HEK293 (cell line): ENCODE results near the gene MFSD1.

ENCODE experiments used
- CTCF ChIA-PET: fragments of 350-600 bp; formaldehyde crosslinking; extraction: SDS; loops from one replicate; lab custom pipeline; 2021; ENCODE audit warnings: antibody characterized with exemption; lab: Yijun Ruan, JAX
- POLR2A ChIA-PET: fragments of 300-600 bp; formaldehyde crosslinking; extraction: SDS; loops from one replicate; lab custom pipeline; 2020; ENCODE audit warnings: antibody characterized with exemption, inconsistent platforms; lab: Yijun Ruan, JAX
- H3K27ac ChIP-seq: fragments of 200-500 bp; sonication (Bioruptor generic); 2 replicates; pipeline ENCODE4 v1.5.1; 2014; ENCODE audit warnings: low read depth, low read length, control low read depth, inconsistent platforms; ENCODE audit errors: extremely low read depth
- H3K36me3 ChIP-seq, 2 experiments: fragments of 200-500 bp in 1 of 2; sonication (Bioruptor generic) in 1 of 2; 1 replicate in 1 of 2; 2 replicates in 1 of 2; pipeline ENCODE4 v1.5.1; 2014 to 2017; ENCODE audit warnings: inconsistent platforms in 2 of 2, low read length in 2 of 2; ENCODE audit not compliant: control insufficient read depth in 2 of 2, insufficient read depth in 1 of 2
- H3K4me1 ChIP-seq: fragments of 200-500 bp; sonication (Bioruptor generic); 2 replicates; pipeline ENCODE4 v1.5.1; 2014; ENCODE audit warnings: mild to moderate bottlenecking, low read length, inconsistent platforms; ENCODE audit not compliant: control insufficient read depth, insufficient read depth
- H3K4me3 ChIP-seq: 2 replicates; pipeline ENCODE4 v1.5.1; 2011; ENCODE audit warnings: low read depth, mild to moderate bottlenecking, control low read depth, low read length, moderate library complexity
- H3K9me3 ChIP-seq: fragments of 200-500 bp; sonication (Bioruptor generic); 2 replicates; pipeline ENCODE4 v1.5.1; 2014; ENCODE audit warnings: low read depth, low read length, inconsistent platforms; ENCODE audit not compliant: control insufficient read depth, insufficient read depth
- AEBP2 ChIP-seq: fragments of 450-650 bp; formaldehyde crosslinking; IDR thresholded peaks from 2 replicates; pipeline ENCODE4 v1.5.1; 2016; ENCODE audit warnings: missing biosample characterization, missing genetic modification characterization, borderline replicate concordance
- BCL6B ChIP-seq: fragments of 450-650 bp; formaldehyde crosslinking; IDR thresholded peaks from 2 replicates; pipeline ENCODE4 v1.5.1; 2017; ENCODE audit warnings: missing biosample characterization, missing genetic modification characterization
- REST ChIP-seq: fragments of 450-650 bp; formaldehyde crosslinking; IDR thresholded peaks from 2 replicates; pipeline ENCODE4 v1.5.1; 2016; ENCODE audit warnings: missing biosample characterization, missing genetic modification characterization
- ZBTB6 ChIP-seq: fragments of 450-650 bp; formaldehyde crosslinking; IDR thresholded peaks from 2 replicates; pipeline ENCODE4 v1.5.1; 2017; ENCODE audit warnings: missing biosample characterization, missing genetic modification characterization
- ZBTB8A ChIP-seq: fragments of 450-650 bp; formaldehyde crosslinking; IDR thresholded peaks from 2 replicates; pipeline ENCODE4 v1.5.1; 2016; ENCODE audit warnings: missing biosample characterization, missing genetic modification characterization
- ZFP69B ChIP-seq: fragments of 450-650 bp; formaldehyde crosslinking; IDR thresholded peaks from 2 replicates; pipeline ENCODE4 v1.5.1; 2016; ENCODE audit warnings: missing biosample characterization, missing genetic modification characterization
- ZNF133 ChIP-seq: fragments of 450-650 bp; formaldehyde crosslinking; IDR thresholded peaks from 2 replicates; pipeline ENCODE4 v1.5.1; 2016; ENCODE audit warnings: missing biosample characterization, missing genetic modification characterization
- ZNF221 ChIP-seq: fragments of 450-650 bp; formaldehyde crosslinking; IDR thresholded peaks from 2 replicates; pipeline ENCODE4 v1.5.1; 2017; ENCODE audit warnings: missing biosample characterization, missing genetic modification characterization, borderline replicate concordance
- ZNF341 ChIP-seq: fragments of 450-650 bp; formaldehyde crosslinking; IDR thresholded peaks from 2 replicates; pipeline ENCODE4; 2016; ENCODE audit warnings: low read depth, missing biosample characterization, missing genetic modification characterization
- ZNF391 ChIP-seq: fragments of 450-650 bp; formaldehyde crosslinking; IDR thresholded peaks from 2 replicates; pipeline ENCODE4 v1.5.1; 2016; ENCODE audit warnings: low read depth, missing biosample characterization, missing genetic modification characterization, borderline replicate concordance
- ZNF394 ChIP-seq: fragments of 450-650 bp; formaldehyde crosslinking; IDR thresholded peaks from 2 replicates; pipeline ENCODE4 v1.5.1; 2016; ENCODE audit warnings: missing biosample characterization, missing genetic modification characterization, mild to moderate bottlenecking, moderate library complexity, borderline replicate concordance
- ZNF426 ChIP-seq: fragments of 450-650 bp; formaldehyde crosslinking; IDR thresholded peaks from 2 replicates; pipeline ENCODE4 v1.5.1; 2017; ENCODE audit warnings: missing biosample characterization, missing genetic modification characterization, mild to moderate bottlenecking, inconsistent platforms, moderate library complexity
- ZNF521 ChIP-seq: fragments of 450-650 bp; formaldehyde crosslinking; IDR thresholded peaks from 2 replicates; pipeline ENCODE4 v1.5.1; 2017; ENCODE audit warnings: missing biosample characterization, mild to moderate bottlenecking, missing genetic modification characterization
- ZNF558 ChIP-seq: fragments of 450-650 bp; formaldehyde crosslinking; IDR thresholded peaks from 2 replicates; pipeline ENCODE4 v1.5.1; 2016; ENCODE audit warnings: missing biosample characterization, missing genetic modification characterization
- ZNF560 ChIP-seq: fragments of 450-650 bp; formaldehyde crosslinking; IDR thresholded peaks from 2 replicates; pipeline ENCODE4 v1.5.1; 2017; ENCODE audit warnings: missing biosample characterization, missing genetic modification characterization, borderline replicate concordance
- ZNF596 ChIP-seq: fragments of 450-650 bp; IDR thresholded peaks from 2 replicates; pipeline ENCODE4 v1.5.0; 2018; ENCODE audit warnings: missing biosample characterization, mild to moderate bottlenecking, missing genetic modification characterization, moderate library complexity
- TF ChIP-seq, protein P1 (sequence below): fragments of 450-650 bp; formaldehyde crosslinking; IDR thresholded peaks from 2 replicates; pipeline ENCODE4 v1.5.1; 2016; ENCODE audit warnings: missing biosample characterization, missing genetic modification characterization
- TF ChIP-seq, protein P2 (sequence below): fragments of 450-650 bp; formaldehyde crosslinking; IDR thresholded peaks from 2 replicates; pipeline ENCODE4 v1.5.1; 2016; ENCODE audit warnings: missing biosample characterization, missing genetic modification characterization

MFSD1 gene

DNA sequence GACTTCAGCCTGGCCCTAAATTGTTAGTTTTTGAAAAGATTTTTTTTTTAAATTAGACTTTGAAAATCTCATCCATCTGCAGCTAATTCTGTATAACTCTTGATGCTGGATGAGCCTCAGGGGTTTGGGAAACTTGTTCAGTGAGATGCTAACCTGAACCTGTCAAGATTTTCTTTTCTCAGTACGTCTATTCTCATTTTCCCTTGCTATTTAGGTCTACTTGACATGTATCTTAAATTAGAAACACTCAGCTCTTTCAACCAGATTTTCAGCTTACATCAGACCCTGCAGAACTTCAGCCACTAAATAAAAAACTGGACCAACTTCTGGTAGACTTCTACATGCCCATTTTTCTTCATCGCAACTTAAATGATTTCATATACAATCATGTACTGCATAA, 61.4 kb downstream of the MFSD1 start (continued):
- TF ChIP-seq REST: no peak

DNA sequence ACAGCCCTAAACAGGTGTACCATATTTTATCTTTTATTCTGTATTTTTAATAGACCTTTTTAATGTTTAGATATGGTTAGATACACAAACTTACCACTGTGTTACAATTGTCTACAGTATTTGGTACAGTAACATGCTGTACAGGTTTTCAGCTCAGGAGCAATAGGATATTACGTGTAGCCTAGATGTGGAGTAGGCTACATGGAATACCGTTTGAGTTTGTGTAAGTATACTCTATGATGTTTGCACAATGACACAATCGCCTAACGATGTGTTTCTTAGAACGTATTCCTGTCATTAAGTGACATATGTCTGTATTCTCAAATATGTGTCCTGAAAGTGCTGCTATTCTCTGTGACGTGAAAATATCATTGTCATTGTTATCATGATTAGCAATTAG, 62.6 kb downstream of the MFSD1 start:
- ChIA-PET POLR2A (interaction anchor here (0.7 kb wide), 1 partner anchor 13 kb away, joined by 3 read pairs; no protein-coding TSS in a partner anchor), CTCF (interaction anchor here (0.7 kb wide), 1 partner anchor 422 kb away, joined by 3 read pairs; no protein-coding TSS in a partner anchor)
- Histone ChIP-seq H3K4me3 (no peak overlapping the region), H3K4me1 (no peaks in the 10 kb centered on the region), H3K27ac (no peak overlapping the region), H3K36me3 (no peaks in the 10 kb centered on the region), H3K9me3 (no peaks in the 10 kb centered on the region)
- TF ChIP-seq ZNF596: no peak
- no peak for TF ChIP-seq ZFP69B (tag by site-specific recombination)
- no peak for TF ChIP-seq ZNF426 (tag by site-specific recombination)
- no peak for TF ChIP-seq ZNF521 (tag by site-specific recombination)
- TF ChIP-seq ZNF341 (tag by site-specific recombination): no peak
- no peak for TF ChIP-seq ZNF133 (tag by site-specific recombination)
- no peak for TF ChIP-seq ZNF391
- TF ChIP-seq ZNF394: no peak
- no peak for TF ChIP-seq ZBTB6 (tag by site-specific recombination)
- TF ChIP-seq, protein P1, sequence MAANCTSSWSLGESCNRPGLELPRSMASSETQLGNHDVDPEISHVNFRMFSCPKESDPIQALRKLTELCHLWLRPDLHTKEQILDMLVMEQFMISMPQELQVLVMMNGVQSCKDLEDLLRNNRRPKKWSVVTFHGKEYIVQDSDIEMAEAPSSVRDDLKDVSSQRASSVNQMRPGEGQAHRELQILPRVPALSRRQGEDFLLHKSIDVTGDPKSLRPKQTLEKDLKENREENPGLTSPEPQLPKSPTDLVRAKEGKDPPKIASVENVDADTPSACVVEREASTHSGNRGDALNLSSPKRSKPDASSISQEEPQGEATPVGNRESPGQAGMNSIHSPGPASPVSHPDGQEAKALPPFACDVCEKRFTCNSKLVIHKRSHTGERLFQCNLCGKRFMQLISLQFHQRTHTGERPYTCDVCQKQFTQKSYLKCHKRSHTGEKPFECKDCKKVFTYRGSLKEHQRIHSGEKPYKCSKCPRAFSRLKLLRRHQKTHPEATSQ: no peak
- TF ChIP-seq, protein P2, sequence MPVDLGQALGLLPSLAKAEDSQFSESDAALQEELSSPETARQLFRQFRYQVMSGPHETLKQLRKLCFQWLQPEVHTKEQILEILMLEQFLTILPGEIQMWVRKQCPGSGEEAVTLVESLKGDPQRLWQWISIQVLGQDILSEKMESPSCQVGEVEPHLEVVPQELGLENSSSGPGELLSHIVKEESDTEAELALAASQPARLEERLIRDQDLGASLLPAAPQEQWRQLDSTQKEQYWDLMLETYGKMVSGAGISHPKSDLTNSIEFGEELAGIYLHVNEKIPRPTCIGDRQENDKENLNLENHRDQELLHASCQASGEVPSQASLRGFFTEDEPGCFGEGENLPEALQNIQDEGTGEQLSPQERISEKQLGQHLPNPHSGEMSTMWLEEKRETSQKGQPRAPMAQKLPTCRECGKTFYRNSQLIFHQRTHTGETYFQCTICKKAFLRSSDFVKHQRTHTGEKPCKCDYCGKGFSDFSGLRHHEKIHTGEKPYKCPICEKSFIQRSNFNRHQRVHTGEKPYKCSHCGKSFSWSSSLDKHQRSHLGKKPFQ: no peak
- no peak for TF ChIP-seq ZNF560 (tag by site-specific recombination)

DNA sequence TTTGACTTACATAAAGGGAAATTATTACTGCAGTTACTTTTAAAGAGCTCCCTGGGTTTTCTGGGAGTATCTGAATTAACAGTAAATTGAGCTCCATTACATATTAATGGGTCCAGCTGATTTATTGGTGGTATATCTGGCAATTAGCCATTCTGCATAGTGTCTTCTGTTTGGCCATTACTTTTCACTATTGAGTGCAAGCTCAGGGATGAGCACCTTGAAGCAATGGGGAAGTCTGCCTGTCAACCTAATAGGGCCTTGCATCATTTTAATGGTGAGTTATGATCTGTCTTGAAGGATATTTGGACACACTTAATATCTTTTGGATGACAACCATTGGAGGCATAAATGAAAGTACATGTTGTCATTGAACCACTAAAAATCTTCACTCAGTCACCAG, 73.8 kb downstream of the MFSD1 start:
- H3K27ac ChIP-seq: no peak overlapping the region
- no peaks in the 10 kb centered on the region for H3K4me1 ChIP-seq
- TF ChIP-seq ZNF596 (no peak), BCL6B (tag by site-specific recombination) (no peak), ZNF221 (tag by site-specific recombination) (no peak), ZBTB8A (tag by site-specific recombination) (no peak), AEBP2 (no peak), ZNF391 (no peak), ZNF558 (tag by site-specific recombination) (no peak)
- POLR2A ChIA-PET: no interaction called here
- CTCF ChIA-PET: no interaction called here
- H3K9me3 ChIP-seq: no peaks in the 10 kb centered on the region
- H3K36me3 ChIP-seq: no peaks in the 10 kb centered on the region
- no peak overlapping the region for H3K4me3 ChIP-seq
